Measurements from ENCODE around the gene STX17. TPM values are rescaled to one million over a fixed set of nuclear protein-coding genes. Genes with fewer than 3 reads are reported as not detected.

STX17 gene
- total and polyA plus RNA-seq, 2 donors (not counting 3 experiments of a cell fraction or from before 2014, with no cell fraction given), result 5.3 to 17.6 TPM

GRCh38 chr9:99964336-99964735 lies 57.9 kb downstream of the STX17 start:
- H3K9ac ChIP-seq (replicated peaks; ENCODE audit: extremely low read depth, insufficient read depth, low read length), result no peak overlapping the region
- POLR2A ChIA-PET, result no interaction called here
- no peak overlapping the region for H3K4me2 ChIP-seq (ENCODE audit: insufficient read depth, low read length)
- peaks cover 6% of the 10 kb centered on the region for H3K4me1 ChIP-seq (ENCODE audit: control insufficient read depth, extremely low read depth, insufficient read depth, low read length)
- intact Hi-C loops (cut with micrococcal nuclease), result no loop called here
- H3K4me3 ChIP-seq (replicated peaks in 1 of 3; ENCODE audit: insufficient read depth in 1 of 3, low read depth in 1 of 3, low read length in 3 of 3), result no peak overlapping the region
- no peaks in the 10 kb centered on the region for H3K9me3 ChIP-seq (replicated peaks; ENCODE audit: control insufficient read depth, insufficient read depth, low read length)
- no peaks in the 10 kb centered on the region for H4K20me1 ChIP-seq (replicated peaks; ENCODE audit: control insufficient read depth, extremely low read depth, insufficient read depth, low read length)
- TF ChIP-seq POLR2A (IDR thresholded peaks at IDR 0.05; ENCODE audit: low read depth, low read length) (no peak), POLR2AphosphoS5 (IDR thresholded peaks at IDR 0.05; ENCODE audit: insufficient read depth, low read depth, low read length) (no peak), EZH2 (IDR thresholded peaks at IDR 0.05; ENCODE audit: borderline replicate concordance, low read depth, low read length, severe bottlenecking) (no peak), JUN (IDR thresholded peaks at IDR 0.05; ENCODE audit: borderline replicate concordance, insufficient read depth, insufficient read length, low read depth) (no peak), FOS (IDR thresholded peaks at IDR 0.05; ENCODE audit: borderline replicate concordance, insufficient read depth, low read length) (no peak), CTCF (IDR thresholded peaks at IDR 0.05; ENCODE audit: extremely low read depth in 1 of 2, insufficient read depth in 1 of 2, low read depth in 1 of 2, low read length in 2 of 2) (no peak), MAX (IDR thresholded peaks at IDR 0.05; ENCODE audit: insufficient read depth, insufficient read length) (no peak), GATA2 (IDR thresholded peaks at IDR 0.05; ENCODE audit: insufficient read depth, insufficient read length, low read depth, low read length) (no peak), MYC (IDR thresholded peaks at IDR 0.05; ENCODE audit: low read depth, low read length) (no peak)
- H3K79me2 ChIP-seq (ENCODE audit: control insufficient read depth, insufficient read depth, low read length), result no peaks in the 10 kb centered on the region
- BruUV-seq (replicated peaks), result no TSS peak
- no peak overlapping the region for H2AFZ ChIP-seq (ENCODE audit: low read depth, low read length)
- FAIRE-seq (no peak), DNase-seq (ENCODE audit: low read depth, low spot score) (no peak)
- H3K27ac ChIP-seq (ENCODE audit: insufficient read depth, low read depth, low read length), result no peak overlapping the region
- CTCF ChIA-PET, result interaction anchor here (1.3 to 1.4 kb wide), 2 partner anchors 16 to 17 kb away, joined by 3 read pairs; no protein-coding TSS in a partner anchor
- no peaks in the 10 kb centered on the region for H3K9me1 ChIP-seq (replicated peaks; ENCODE audit: control insufficient read depth, extremely low read depth, insufficient read depth, low read length)
- dilution Hi-C loops (cut with MboI; ENCODE audit: extremely low pct_ligation_motif_present, low sequenced_read_pairs), result no loop called here
- H3K36me3 ChIP-seq (ENCODE audit: control insufficient read depth in 2 of 2, extremely low read depth in 1 of 2, insufficient read depth in 2 of 2, low read length in 2 of 2), result no peaks in the 10 kb centered on the region
- H3K27me3 ChIP-seq (ENCODE audit: control insufficient read depth in 2 of 2, insufficient read depth in 2 of 2, low read length in 2 of 2), result no peaks in the 10 kb centered on the region
